HG02885 (cell line): ENCODE measurements around the gene CD300LB.
"Not testable (repeated sequence)": the region's sequence is repeated elsewhere in the genome, so short reads cannot be mapped to it uniquely, and the experiment has no call there.

Source experiments
- ATAC-seq: cut with Tn5 transposase; IDR thresholded peaks from one replicate; pipeline ENCODE4 v1.9.1; 2021; ENCODE audit warnings: mild to moderate bottlenecking; ENCODE audit not compliant: unreplicated experiment, poor library complexity

The CD300LB gene

GRCh38 chr17:74531231-74531761 lies at the start of gene CD300LB:
Gene CD300LB, minus strand, starts transcription at chr17:74531475. Its CDS starts 125 bp downstream, at chr17:74531350.
- ATAC-seq = no peak

DNA sequence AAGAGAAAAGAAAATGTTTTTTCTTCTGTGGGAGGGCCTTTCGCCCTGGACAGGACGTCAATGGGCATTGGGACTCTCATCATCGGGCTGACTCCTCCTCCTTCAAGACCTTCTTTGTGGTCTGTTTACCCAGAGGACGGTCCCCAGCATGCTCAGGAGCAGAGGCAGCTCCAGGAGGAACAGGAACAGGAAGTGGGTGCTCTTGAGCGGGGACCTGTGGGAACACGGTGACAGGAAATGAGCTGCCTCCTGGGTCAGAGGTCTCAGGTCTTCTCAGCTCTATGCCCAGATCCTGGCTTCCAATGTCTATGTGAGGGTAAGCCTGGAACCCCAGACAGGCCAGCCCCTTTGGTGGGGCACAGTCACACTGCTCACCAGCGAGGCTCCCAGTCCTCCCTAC lies 48.6 kb upstream of the CD300LB start:
- ATAC-seq = no peak

DNA sequence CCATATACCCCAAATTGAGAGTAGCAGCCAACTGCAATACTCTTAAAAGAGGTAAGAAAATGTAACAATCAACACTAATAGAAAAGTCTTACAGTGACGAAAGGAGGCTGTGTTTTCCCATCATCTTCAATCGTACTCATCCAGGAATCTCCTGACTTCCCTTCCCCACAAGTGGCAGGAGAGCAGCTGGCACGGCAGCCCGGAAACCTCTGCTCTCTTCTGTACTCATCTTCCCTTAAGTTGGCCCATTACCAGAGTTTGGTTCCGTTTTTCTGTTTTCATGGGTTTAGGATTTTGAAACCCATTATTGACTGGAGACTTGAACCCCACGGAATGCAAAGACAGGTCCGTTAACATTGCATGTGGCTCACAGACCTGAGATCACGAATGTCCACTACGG lies 47.7 kb upstream of the CD300LB start:
- no peak for ATAC-seq

DNA sequence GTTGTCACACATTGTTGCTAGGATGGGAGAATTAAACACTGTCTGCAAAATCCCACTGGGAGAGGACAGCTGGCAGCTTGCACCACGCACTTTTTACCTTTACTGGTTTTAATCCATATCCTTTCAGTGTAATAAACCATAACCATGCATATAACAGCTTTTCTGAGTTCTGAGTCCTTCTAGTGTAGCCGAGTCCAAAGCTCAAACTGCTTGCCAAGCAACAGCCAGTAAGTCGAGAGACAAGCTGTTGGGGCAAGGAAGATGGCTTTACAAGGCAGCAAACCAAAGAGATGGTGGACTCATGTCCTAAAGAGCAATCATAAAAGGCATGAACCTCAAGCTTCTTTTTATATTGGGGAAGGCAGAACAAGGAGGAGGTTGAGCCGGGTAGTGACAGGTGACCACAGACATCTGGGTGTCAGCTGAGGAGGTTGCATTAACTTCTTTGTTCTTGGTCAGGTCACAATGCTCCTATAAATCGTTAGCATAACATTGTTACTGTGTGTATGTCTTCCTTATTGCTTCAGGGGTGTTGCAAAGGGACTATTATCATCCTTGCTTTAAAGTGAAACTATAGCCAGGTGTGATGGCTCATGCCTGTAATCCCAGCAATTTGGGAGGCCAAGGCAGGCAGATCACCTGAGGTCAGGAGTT lies 43.3 kb upstream of the CD300LB start:
- no peak for ATAC-seq

DNA sequence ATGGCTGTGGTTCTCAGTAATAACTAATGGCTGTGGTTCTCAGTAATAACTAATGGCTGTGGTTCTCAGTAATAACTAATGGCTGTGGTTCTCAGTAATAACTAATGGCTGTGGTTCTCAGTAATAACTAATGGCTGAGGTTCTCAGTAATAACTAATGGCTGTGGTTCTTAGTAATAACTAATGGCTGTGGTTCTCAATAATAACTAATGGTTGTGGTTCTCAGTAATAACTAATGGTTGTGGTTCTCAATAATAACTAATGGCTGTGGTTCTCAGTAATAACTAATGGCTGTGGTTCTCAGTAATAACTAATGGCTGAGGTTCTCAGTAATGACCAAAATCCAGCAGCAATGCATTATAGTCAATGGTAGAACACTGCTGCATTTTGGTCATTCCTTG lies 42.4 kb upstream of the CD300LB start:
- ATAC-seq = not testable (repeated sequence)

GRCh38 chr17:74573169-74573568 lies 41.9 kb upstream of the CD300LB start:
- ATAC-seq = no peak

- no peak for ATAC-seq
Observed at GRCh38 chr17:74571621-74572270, 40.5 kb upstream of the CD300LB start.

DNA sequence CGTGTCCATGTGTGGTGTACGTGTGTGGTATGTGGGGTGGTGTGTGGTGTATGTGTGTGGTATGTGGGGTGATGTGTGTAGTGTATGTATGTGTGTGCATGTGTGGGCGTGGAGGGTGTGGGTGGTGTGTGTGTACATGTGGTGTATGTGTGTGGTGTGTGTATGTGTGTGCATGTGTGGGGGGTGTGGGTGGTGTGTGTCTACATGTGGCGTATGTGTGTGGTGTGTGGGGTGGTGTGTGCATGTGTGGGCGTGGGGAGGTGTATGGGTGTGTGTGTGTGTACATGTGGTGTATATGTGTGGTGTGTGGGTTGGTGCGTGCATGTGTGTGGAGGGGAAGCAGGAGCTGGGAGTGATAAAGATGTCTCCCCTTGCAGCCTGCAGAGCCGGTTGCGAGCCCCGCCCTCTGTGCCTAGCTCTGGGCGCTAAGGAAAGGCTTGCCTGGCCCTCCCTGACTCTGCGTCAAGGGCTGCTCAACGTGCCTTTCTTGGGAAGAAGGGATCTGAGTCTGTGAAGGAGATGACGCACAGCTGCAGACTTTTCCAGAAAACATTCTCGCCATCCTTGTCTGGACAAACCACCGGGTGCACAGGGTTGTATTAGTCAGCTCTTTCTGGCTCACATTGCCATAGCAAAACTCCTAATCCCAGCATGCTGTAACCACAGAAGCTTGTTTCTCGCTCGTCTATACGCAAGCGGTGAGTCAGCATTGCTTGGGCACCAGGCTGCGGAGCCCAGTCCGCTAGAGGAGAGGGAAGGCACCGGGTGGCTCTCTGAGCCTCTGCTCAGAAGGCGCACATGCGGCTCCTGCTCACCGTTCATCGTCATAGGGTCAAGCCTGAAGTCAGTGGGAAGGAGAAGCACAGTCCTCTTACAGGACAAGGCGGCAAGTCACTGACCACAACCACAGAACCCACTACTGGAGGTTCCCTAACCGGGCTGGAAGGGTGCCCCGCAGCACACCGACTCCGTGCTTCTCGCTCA lies 38.0 kb upstream of the CD300LB start:
- ATAC-seq = no peak

DNA sequence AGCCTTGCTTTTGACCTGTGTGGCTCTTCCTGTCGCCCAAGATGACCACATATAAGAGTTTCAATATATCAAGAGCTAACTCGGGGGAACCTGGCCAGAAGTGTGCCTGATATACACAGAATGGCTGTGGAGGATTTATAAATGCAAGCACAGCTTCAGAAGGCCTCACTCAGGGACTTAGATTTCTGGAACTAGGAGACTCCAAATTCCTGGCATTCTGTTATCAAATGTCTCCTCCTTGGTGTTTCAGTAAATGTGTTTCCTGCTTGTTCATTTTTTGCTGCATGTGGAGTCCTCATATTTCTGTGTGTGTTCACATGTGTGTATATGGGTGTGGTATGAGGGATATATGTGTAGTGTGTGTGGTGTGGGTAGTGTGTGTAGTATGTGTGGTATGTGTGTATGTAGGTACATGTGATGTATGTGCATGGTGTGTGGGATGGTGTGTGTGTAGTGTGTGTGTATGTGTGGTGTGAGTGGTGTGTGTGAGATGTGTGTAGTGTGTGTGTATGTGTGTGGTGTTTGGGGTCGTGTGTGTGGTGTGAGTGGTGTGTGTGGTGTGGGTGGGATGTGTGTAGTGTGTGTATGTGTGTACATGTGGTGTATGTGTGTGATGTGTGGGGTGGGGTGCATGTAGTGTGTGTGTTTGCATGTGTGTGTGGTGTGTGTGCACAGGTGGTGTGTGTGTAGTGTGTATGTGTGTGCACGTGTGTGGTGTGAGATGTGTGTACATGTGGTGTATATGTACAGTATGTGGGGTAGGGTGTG lies 37.0 kb upstream of the CD300LB start:
- ATAC-seq = no peak

DNA sequence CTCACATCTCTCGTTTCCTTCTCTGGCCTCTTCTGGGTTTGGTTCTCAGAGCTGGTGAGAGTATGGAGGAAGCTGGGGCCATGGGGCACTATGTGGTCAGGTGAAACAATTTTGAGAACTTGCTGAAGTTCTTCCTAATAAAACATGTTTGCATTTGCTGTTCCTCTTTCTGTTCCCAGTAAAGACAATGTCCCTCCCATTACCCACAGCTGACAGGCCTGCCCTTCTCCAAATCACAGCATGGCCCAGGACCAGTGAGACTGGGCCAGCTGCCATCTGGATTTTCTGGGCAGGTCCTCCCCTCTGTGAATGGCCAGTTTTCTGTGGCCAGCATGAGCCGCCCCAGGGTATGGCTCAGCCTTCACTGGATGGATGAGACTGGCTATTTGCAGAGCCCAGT lies 36.1 kb upstream of the CD300LB start, which contains the start of gene CD300H:
Gene CD300H (minus strand): TSS at position 113 of the 400 bp plus-strand sequence.
- ATAC-seq = no peak

DNA sequence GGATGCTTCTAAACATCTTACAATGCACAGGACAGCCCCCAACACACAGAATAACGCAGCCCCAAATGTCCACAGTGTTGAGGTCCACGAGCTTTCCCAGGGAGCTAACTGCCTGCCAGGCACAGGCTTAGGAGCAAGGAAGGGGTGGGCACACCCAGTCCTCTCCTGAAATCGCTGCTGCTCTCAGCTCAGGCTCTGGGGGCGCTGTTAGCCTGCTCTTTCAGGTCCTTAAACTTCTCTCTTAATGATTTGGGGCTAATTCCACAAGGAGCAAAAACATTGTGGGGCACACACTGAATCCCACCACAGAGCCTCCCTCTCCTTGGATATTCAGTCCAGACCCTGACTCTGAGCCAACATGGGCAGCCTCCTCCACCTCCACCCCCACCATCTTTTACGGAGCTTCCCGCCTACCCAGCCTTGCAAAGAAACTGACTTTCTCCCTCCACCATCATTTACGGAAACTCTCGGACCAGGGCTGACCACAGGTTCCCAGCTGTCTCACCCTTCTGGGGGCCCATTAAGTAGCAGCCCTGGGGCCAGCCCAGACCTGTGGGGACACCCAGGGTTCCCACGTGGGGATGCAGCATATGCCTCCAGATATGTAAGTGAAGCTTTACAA lies 35.0 kb upstream of the CD300LB start:
- no peak for ATAC-seq

- no peak for ATAC-seq
Observed at GRCh38 chr17:74565126-74565525, 33.9 kb upstream of the CD300LB start.

DNA sequence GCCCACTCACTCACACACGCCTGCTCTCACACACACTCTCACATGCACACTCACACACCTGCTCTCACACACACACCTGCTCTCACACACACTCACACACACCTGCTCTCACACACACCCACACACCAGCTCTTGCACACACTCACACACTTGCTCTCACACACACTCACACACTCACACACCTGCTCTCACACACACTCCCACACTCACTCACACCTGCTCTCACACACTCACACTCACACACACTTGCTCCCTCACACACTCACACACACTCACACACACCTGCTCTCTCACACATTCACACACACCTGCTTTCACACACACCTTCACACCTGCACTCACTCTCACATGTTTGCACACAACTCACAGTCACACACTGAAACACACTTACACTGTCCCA lies 32.1 kb upstream of the CD300LB start:
- no peak for ATAC-seq

DNA sequence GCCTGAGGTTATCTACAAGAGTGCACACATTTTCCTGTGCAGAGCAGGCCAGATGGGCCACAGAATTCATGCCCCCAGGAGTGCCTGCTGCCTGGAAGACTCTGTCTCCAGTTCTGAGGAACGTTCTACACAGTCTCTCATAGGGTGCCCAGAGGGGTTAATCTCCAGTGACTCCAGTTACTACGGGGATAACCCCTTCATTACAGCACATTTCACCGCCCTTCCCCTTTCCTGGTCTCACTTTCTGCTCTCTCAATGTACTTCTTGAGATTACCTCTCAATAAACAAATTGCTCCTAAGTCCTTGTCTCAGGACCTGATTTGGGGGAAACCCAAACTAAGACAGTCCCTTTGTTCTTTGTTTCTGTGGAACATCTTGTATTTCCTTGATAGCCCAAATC lies 30.3 kb upstream of the CD300LB start:
- ATAC-seq = no peak

- no peak for ATAC-seq
Observed at GRCh38 chr17:74558882-74559519, 27.7 kb upstream of the CD300LB start.

DNA sequence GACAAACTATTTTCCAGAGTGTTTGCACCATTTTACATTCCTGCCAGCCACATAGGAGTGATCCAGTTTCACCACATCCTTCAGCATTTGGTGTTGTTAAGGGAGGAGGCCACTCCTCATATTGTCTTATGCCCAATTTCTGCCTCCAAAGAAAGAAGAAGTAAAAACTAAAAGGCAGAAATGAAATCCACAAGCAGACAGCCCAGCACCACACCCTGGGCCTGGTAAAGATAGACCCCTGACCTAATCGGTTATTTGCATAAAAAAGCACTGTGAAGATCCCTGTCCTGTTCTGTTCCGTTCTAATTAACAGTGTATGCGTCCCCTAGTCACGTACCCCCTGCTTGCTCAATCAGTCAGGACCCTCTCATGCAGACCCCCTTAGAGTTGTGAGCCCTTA lies 27.1 kb upstream of the CD300LB start:
- not testable (repeated sequence) for ATAC-seq

- no peak for ATAC-seq
Observed at GRCh38 chr17:74555427-74555940, 24.2 kb upstream of the CD300LB start.

- ATAC-seq = no peak
Observed at GRCh38 chr17:74554909-74555308, 23.6 kb upstream of the CD300LB start.

DNA sequence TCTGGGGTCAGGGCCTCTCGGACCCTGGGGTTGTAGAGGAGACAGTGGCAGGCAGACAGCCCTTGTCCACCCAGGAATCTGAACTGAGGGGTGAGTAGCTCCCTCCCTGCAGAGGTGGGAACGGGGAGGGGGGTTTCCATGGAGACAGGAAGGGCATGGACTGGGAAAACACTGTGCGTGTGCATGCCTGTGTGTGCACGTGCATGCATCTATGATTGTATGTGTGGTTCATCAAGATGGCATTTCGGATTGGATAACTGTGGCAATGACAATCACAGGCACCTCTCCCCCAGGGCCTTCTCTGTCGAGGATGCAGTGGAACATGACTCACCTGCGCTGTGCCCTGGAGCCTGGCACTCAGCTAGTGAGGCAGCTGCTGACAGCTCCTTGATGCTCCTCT lies 20.8 kb upstream of the CD300LB start:
- ATAC-seq = no peak
